ENCODE measurements around the gene UBIAD1.

GRCh38 chr1:11324567-11325165 lies 51.7 kb downstream of the UBIAD1 start:
- no peak for TF ChIP-seq CTCF (conservative IDR thresholded peaks at IDR 0.05)
- TF ChIP-seq ZFX (IDR thresholded peaks at IDR 0.05), result no peak

Measured in C4-2B (cell line).